Right atrium auricular region (tissue), 2 donors: ENCODE measurements around the gene COLQ. TPM values are rescaled to one million over a fixed set of nuclear protein-coding genes. Genes with fewer than 3 reads are reported as not detected.

Experiments
- DNase-seq: peaks from one replicate; pipeline ENCODE4 v3.0.0-alpha.2; 2019; ENCODE audit warnings: low spot score
- H3K27ac ChIP-seq, 2 donors: fragments of 200-600 bp; sonication (generic); 1 replicate in 1 of 2; 2 replicates in 1 of 2; pipeline ENCODE4 v1.5.1; 2016 to 2019
- H3K27me3 ChIP-seq, 2 donors: fragments of 200-600 bp; sonication (generic); one replicate each; pipeline versions ENCODE4 v1.5.1 to v1.6.0; 2017 to 2019
- H3K36me3 ChIP-seq: fragments of 200-600 bp; sonication (generic); one replicate; pipeline ENCODE4 v1.5.1; 2016
- H3K4me1 ChIP-seq, 2 donors: fragments of 200-600 bp; sonication (generic); one replicate each; pipeline versions ENCODE4 v1.5.1 to v1.6.0; 2017 to 2019
- H3K4me3 ChIP-seq, 2 donors: fragments of 200-600 bp; sonication (generic); 1 replicate in 1 of 2; 2 replicates in 1 of 2; pipeline ENCODE4 v1.5.1; 2017 to 2019; ENCODE audit warnings: mild to moderate bottlenecking in 1 of 2, moderate library complexity in 1 of 2
- H3K9me3 ChIP-seq, 2 donors: fragments of 200-600 bp; sonication (generic); one replicate each; pipeline ENCODE4 v1.5.1; 2019
- total RNA-seq, 2 donors: library from RNA; depleted of rRNA; stranded (reverse); fragments of >200 nt; gene quantifications; one replicate each; pipeline ENCODE4 v1.1.0, GENCODE V29; 2016
- TF ChIP-seq, protein P1 (sequence below), 2 donors: fragments of 200-600 bp; sonication (generic); IDR thresholded peaks; one replicate each; pipeline ENCODE4 v1.5.1; 2019; ENCODE audit warnings: antibody characterized with exemption in 2 of 2

The COLQ gene
- total RNA-seq, 2 donors from 2014 or later = 24.3 to 38.3 TPM

DNA sequence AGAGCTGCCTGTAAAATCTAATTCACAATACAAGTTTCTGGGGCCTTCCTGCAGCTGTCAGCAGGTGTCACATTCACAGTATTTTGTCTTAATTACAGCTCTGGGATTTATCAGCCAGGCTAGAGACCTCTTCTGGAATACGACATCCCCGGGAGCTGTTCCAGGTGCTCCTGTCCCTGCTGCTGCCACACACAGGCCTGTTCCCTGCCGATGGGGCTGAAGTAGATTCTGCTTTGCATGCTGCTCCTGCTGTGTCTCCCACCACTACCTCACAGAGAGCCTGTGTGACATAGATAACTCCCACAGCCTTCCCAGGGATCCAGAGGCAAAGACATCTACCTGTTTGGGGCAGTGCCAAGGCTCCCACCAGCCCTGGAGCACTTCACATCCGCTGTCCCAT, 20.4 kb downstream of the COLQ start:
- H3K27me3 ChIP-seq = no peaks in the 10 kb centered on the region
- H3K4me1 ChIP-seq = peaks cover 0 to 24% of the 10 kb centered on the region in 2 donors
- peak overlapping the region in 1 of 2 donors; percentile 42 for H3K27ac ChIP-seq
- no peak for DNase-seq
- no peaks in the 10 kb centered on the region for H3K36me3 ChIP-seq
- no peak overlapping the region for H3K4me3 ChIP-seq
- TF ChIP-seq, protein P1, sequence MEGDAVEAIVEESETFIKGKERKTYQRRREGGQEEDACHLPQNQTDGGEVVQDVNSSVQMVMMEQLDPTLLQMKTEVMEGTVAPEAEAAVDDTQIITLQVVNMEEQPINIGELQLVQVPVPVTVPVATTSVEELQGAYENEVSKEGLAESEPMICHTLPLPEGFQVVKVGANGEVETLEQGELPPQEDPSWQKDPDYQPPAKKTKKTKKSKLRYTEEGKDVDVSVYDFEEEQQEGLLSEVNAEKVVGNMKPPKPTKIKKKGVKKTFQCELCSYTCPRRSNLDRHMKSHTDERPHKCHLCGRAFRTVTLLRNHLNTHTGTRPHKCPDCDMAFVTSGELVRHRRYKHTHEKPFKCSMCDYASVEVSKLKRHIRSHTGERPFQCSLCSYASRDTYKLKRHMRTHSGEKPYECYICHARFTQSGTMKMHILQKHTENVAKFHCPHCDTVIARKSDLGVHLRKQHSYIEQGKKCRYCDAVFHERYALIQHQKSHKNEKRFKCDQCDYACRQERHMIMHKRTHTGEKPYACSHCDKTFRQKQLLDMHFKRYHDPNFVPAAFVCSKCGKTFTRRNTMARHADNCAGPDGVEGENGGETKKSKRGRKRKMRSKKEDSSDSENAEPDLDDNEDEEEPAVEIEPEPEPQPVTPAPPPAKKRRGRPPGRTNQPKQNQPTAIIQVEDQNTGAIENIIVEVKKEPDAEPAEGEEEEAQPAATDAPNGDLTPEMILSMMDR (IDR thresholded peaks at IDR 0.05) = no peak
- no peaks in the 10 kb centered on the region for H3K9me3 ChIP-seq

DNA sequence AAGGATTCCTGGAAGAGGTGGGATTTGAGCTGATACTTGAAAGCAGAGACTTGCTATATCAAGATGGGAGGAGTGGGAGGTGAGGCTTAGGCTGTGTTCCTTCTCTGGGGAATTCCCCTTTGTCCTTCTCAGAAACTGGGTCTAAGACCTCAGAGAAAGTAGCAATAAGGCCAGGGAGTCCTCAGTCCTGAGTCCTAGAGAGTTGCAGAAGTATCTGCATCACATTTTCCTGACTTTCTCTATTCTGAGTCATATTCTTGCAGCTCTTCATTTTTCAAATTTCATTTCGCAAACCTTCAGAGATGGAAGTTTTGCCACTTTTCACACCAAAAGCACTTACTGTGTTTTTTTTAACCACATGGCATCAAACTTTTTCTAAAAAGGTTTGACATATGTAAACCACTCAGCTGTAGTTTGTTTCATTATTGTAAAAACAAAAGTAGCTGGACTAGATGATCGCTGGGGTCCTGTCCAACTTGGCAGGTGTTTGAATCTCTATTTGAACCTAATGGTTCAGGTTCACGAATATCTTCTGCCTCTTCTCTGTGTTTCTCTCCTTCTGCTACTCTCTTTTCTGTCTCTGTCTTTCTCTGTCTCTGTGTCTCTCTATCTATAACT, 21.3 kb downstream of the COLQ start:
- Histone ChIP-seq H3K27me3 (no peaks in the 10 kb centered on the region), H3K27ac (no peak overlapping the region), H3K36me3 (no peaks in the 10 kb centered on the region), H3K9me3 (no peaks in the 10 kb centered on the region), H3K4me1 (peaks cover 0 to 31% of the 10 kb centered on the region in 2 donors), H3K4me3 (no peak overlapping the region)
- no peak for DNase-seq
- TF ChIP-seq, protein P1 (IDR thresholded peaks at IDR 0.05) = no peak

DNA sequence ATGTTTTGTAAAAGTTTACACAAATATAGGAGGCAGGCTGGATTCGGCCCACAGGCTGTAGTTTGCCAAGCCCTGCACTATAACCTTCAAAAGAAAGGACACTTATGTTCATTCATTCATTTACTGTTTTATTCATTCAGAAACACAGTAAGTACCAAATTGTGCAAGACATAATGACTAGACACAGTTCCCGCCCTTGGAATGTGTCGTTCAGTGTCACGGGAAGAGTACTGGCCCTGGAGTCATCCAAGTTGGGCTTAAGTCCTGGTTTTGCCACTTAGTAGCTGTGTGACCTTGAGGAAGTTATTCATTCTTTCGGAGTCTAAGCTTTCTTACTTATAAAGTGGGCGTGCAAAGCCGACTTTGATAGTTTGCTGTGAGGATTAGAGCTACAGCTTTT, 22.0 kb downstream of the COLQ start:
- TF ChIP-seq, protein P1 (IDR thresholded peaks at IDR 0.05) = no peak
- no peak for DNase-seq
- Histone ChIP-seq H3K36me3 (no peaks in the 10 kb centered on the region), H3K27me3 (no peaks in the 10 kb centered on the region), H3K9me3 (no peaks in the 10 kb centered on the region), H3K4me3 (no peak overlapping the region), H3K27ac (no peak overlapping the region), H3K4me1 (peaks cover 0 to 37% of the 10 kb centered on the region in 2 donors)

DNA sequence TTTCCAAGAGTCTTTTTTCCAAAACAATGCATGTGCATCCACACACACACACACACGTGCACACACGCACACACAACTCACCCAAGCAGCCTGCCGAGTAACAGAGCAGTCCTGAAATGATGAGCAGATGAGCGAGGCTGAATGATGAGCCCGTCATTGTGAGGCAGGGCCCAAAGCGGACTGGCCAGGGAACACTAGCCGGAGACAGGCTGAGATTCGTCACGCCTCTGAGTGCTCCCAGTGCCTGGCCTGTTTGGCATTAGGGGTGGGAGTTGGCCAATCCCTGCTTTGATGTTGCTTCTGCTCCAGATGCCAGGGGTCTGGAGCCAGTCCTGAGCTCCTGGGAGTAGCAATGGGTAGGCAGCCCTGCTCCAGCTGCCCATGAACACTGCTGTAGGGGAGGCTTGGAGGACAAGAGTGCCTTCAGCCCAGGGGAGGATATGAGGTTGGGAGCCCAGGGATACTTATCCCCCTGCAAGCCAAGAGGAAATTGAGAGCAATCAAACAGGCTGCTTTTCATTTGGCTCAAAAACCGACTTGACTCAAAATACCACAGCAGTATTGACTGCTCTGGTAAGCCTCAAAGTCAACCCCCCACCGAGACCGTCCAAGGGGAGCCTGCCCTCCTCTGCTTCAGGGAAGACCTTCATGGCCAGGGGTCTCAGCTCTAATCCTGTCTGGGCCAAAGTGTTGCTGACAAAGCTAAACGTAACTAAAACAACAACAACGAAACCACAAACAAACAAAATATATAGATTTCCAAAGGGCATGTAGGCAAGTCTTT, 22.9 kb downstream of the COLQ start:
- no peaks in the 10 kb centered on the region for H3K27me3 ChIP-seq
- no peak overlapping the region for H3K27ac ChIP-seq
- DNase-seq = no peak
- TF ChIP-seq, protein P1 (IDR thresholded peaks at IDR 0.05) = no peak
- no peaks in the 10 kb centered on the region for H3K9me3 ChIP-seq
- peaks cover 0 to 46% of the 10 kb centered on the region in 2 donors for H3K4me1 ChIP-seq
- no peak overlapping the region for H3K4me3 ChIP-seq
- no peaks in the 10 kb centered on the region for H3K36me3 ChIP-seq

DNA sequence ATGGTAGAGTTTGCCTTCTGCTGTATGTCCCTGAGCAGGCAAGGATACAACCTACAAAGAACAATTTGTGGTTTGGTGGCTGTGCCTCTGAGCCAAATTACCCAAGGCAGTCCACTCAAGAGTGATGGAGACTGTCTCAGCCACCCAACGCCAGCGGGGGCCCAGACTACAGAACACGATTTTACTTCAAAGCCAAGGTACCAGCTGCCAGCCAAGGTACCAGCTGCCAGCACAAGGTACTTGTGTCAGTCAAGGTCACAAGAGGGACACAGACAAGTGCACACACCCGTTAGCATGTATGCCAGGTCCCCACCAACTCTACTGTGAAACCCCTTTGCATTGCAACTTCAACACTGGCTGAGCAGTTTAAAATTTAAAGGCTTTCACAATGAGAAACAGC, 23.5 kb downstream of the COLQ start:
- no peaks in the 10 kb centered on the region for H3K36me3 ChIP-seq
- no peaks in the 10 kb centered on the region for H3K27me3 ChIP-seq
- H3K27ac ChIP-seq = no peak overlapping the region
- no peak overlapping the region for H3K4me3 ChIP-seq
- no peaks in the 10 kb centered on the region for H3K9me3 ChIP-seq
- peaks cover 0 to 46% of the 10 kb centered on the region in 2 donors for H3K4me1 ChIP-seq
- DNase-seq = no peak
- TF ChIP-seq, protein P1 (IDR thresholded peaks at IDR 0.05) = no peak
